Measurements from ENCODE around the gene TMEM53. TPM values are rescaled to one million over a fixed set of nuclear protein-coding genes. Genes with fewer than 3 reads are reported as not detected.
A peak's percentile ranks its signal among the peaks of the same experiment; 100 is the strongest.

Gene TMEM53
- total and polyA plus RNA-seq, 2 donors (not counting 3 experiments of a cell fraction or from before 2014, with no cell fraction given), result 5.3 to 16.5 TPM

- BruUV-seq (replicated peaks), result no TSS peak
- no peaks in the 10 kb centered on the region for H3K79me2 ChIP-seq (ENCODE audit: control insufficient read depth, insufficient read depth, low read length)
- no peaks in the 10 kb centered on the region for H3K4me1 ChIP-seq (ENCODE audit: control insufficient read depth, extremely low read depth, insufficient read depth, low read length)
- no peaks in the 10 kb centered on the region for H4K20me1 ChIP-seq (replicated peaks; ENCODE audit: control insufficient read depth, extremely low read depth, insufficient read depth, low read length)
- no peak overlapping the region for H3K4me2 ChIP-seq (ENCODE audit: insufficient read depth, low read length)
- no peak overlapping the region for H3K9ac ChIP-seq (replicated peaks; ENCODE audit: extremely low read depth, insufficient read depth, low read length)
- peaks cover 0 to 25% of the 10 kb centered on the region in 2 experiments for H3K36me3 ChIP-seq (ENCODE audit: control insufficient read depth in 2 of 2, extremely low read depth in 1 of 2, insufficient read depth in 2 of 2, low read length in 2 of 2)
- no peak for DNase-seq (ENCODE audit: low read depth, low spot score)
- H3K27me3 ChIP-seq (ENCODE audit: control insufficient read depth in 2 of 2, insufficient read depth in 2 of 2, low read length in 2 of 2), result no peaks in the 10 kb centered on the region
- H3K9me3 ChIP-seq (replicated peaks; ENCODE audit: control insufficient read depth, insufficient read depth, low read length), result no peaks in the 10 kb centered on the region
- H2AFZ ChIP-seq (ENCODE audit: low read depth, low read length), result no peak overlapping the region
- POLR2A ChIA-PET, result no interaction called here
- no peak overlapping the region for H3K4me3 ChIP-seq (replicated peaks in 1 of 3; ENCODE audit: insufficient read depth in 1 of 3, low read depth in 1 of 3, low read length in 3 of 3)
- CTCF ChIA-PET, result interaction anchor here (0.9 to 5.0 kb wide), 38 partner anchors 10 to 648 kb away, joined by 3 to 109 read pairs (median 5); partner anchors contain the start of genes ARMH1, RNU5D-1 and TMEM53
- intact Hi-C loops (cut with micrococcal nuclease) (loop anchor here (1.0 to 2.0 kb wide), 3 partner anchors 82 to 437 kb away; no protein-coding TSS in a partner anchor), dilution Hi-C loops (cut with MboI; ENCODE audit: extremely low pct_ligation_motif_present, low sequenced_read_pairs) (no loop called here)
- no peak for FAIRE-seq
- no peak overlapping the region for H3K27ac ChIP-seq (ENCODE audit: insufficient read depth, low read depth, low read length)
- H3K9me1 ChIP-seq (replicated peaks; ENCODE audit: control insufficient read depth, extremely low read depth, insufficient read depth, low read length), result no peaks in the 10 kb centered on the region
- TF ChIP-seq MAX (IDR thresholded peaks at IDR 0.05; ENCODE audit: insufficient read depth, insufficient read length), result no peak
- TF ChIP-seq JUN (IDR thresholded peaks at IDR 0.05; ENCODE audit: borderline replicate concordance, insufficient read depth, insufficient read length, low read depth), result no peak
- TF ChIP-seq EZH2 (IDR thresholded peaks at IDR 0.05; ENCODE audit: borderline replicate concordance, low read depth, low read length, severe bottlenecking), result no peak
Measured at GRCh38 chr1:44653107-44653964, 20.9 kb downstream of the TMEM53 start.

- Histone ChIP-seq H3K4me1 (ENCODE audit: control insufficient read depth, extremely low read depth, insufficient read depth, low read length) (no peaks in the 10 kb centered on the region), H3K9ac (replicated peaks; ENCODE audit: extremely low read depth, insufficient read depth, low read length) (no peak overlapping the region), H3K27me3 (ENCODE audit: control insufficient read depth in 2 of 2, insufficient read depth in 2 of 2, low read length in 2 of 2) (no peaks in the 10 kb centered on the region), H3K4me2 (ENCODE audit: insufficient read depth, low read length) (no peak overlapping the region), H2AFZ (ENCODE audit: low read depth, low read length) (no peak overlapping the region), H3K4me3 (replicated peaks in 1 of 3; ENCODE audit: insufficient read depth in 1 of 3, low read depth in 1 of 3, low read length in 3 of 3) (no peak overlapping the region), H3K9me3 (replicated peaks; ENCODE audit: control insufficient read depth, insufficient read depth, low read length) (no peaks in the 10 kb centered on the region), H3K36me3 (ENCODE audit: control insufficient read depth in 2 of 2, extremely low read depth in 1 of 2, insufficient read depth in 2 of 2, low read length in 2 of 2) (peaks cover 0 to 29% of the 10 kb centered on the region in 2 experiments), H3K9me1 (replicated peaks; ENCODE audit: control insufficient read depth, extremely low read depth, insufficient read depth, low read length) (no peaks in the 10 kb centered on the region), H3K79me2 (ENCODE audit: control insufficient read depth, insufficient read depth, low read length) (no peaks in the 10 kb centered on the region), H4K20me1 (replicated peaks; ENCODE audit: control insufficient read depth, extremely low read depth, insufficient read depth, low read length) (no peaks in the 10 kb centered on the region), H3K27ac (ENCODE audit: insufficient read depth, low read depth, low read length) (no peak overlapping the region)
- FAIRE-seq (peak; percentile 91), DNase-seq (ENCODE audit: low read depth, low spot score) (peak; percentile 72)
- BruUV-seq (replicated peaks), result no TSS peak
- TF ChIP-seq CTCF (IDR thresholded peaks at IDR 0.05; ENCODE audit: extremely low read depth in 1 of 2, insufficient read depth in 1 of 2, low read depth in 1 of 2, low read length in 2 of 2), result peak; percentile 92 to 94
- no peak for TF ChIP-seq MAX (IDR thresholded peaks at IDR 0.05; ENCODE audit: insufficient read depth, insufficient read length)
- dilution Hi-C loops (cut with MboI; ENCODE audit: extremely low pct_ligation_motif_present, low sequenced_read_pairs), result no loop called here
- ChIA-PET POLR2A (interaction anchor here (1.1 kb wide), 1 partner anchor 11 kb away, joined by 4 read pairs; no protein-coding TSS in a partner anchor), CTCF (interaction anchor here (0.6 to 5.0 kb wide), 46 partner anchors 11 to 648 kb away, joined by 3 to 109 read pairs (median 5); partner anchors contain the start of genes ARMH1, RNU5D-1 and TMEM53)
- intact Hi-C loops (cut with micrococcal nuclease), result loop anchor here (1.0 to 2.0 kb wide), 4 partner anchors 43 to 436 kb away; no protein-coding TSS in a partner anchor
Measured at GRCh38 chr1:44652445-44653106, 21.7 kb downstream of the TMEM53 start.

Data from endothelial cell of umbilical vein (primary cell).